T-cell (primary cell): ENCODE results near the gene SYNE1. TPM values are rescaled to one million over a fixed set of nuclear protein-coding genes. Genes with fewer than 3 reads are reported as not detected.

Experiments
- ATAC-seq, 4 experiments: fragments of 200-7000 bp in 3 of 4; fragments of 150-1000 bp in 1 of 4; cut with Tn5 transposase; replicated peaks in 1 of 4; 1 replicate in 3 of 4; 2 replicates in 1 of 4; pipeline ENCODE4 v1.10.0; 2021; ENCODE audit warnings: moderate library complexity in 3 of 4, mild to moderate bottlenecking in 2 of 4, moderate number of reproducible peaks in 1 of 4
- CTCF ChIA-PET, 2 donors: fragments of 300-600 bp; sonication (Branson Sonifier 250); formaldehyde crosslinking; loops; one replicate each; lab custom pipeline; 2022; ENCODE audit warnings: antibody characterized with exemption in 2 of 2; lab: Charles Lee
- POLR2A ChIA-PET, 2 donors: fragments of 300-600 bp; sonication (Branson Sonifier 250); formaldehyde crosslinking; loops; one replicate each; lab custom pipeline; 2022; ENCODE audit warnings: antibody characterized with exemption in 2 of 2; lab: Charles Lee
- DNase-seq, 35 experiments: peaks; one replicate each; pipeline versions ENCODE4 v3.0.0 to v3.0.0-alpha.2; 2013 to 2023
- H3K27ac ChIP-seq: one replicate; pipeline ENCODE4 v1.5.1; 2013; ENCODE audit warnings: low read length
- H3K27me3 ChIP-seq, 2 experiments: replicated peaks in 1 of 2; 1 replicate in 1 of 2; 2 replicates in 1 of 2; pipeline versions ENCODE4 v1.6.1 to v1.7.0; 2013; ENCODE audit warnings: low read length in 1 of 2, mixed read lengths in 1 of 2; ENCODE audit not compliant: control insufficient read depth in 2 of 2, insufficient read depth in 2 of 2; ENCODE audit errors: extremely low read depth in 1 of 2
- H3K36me3 ChIP-seq, 2 donors: 1 replicate in 1 of 2; 2 replicates in 1 of 2; pipeline versions ENCODE4 v1.6.1 to v1.7.0; 2013; ENCODE audit warnings: low read length in 1 of 2; ENCODE audit not compliant: control insufficient read depth in 2 of 2, insufficient read depth in 1 of 2; ENCODE audit errors: extremely low read depth in 1 of 2
- H3K4me1 ChIP-seq, 2 experiments: 1 replicate in 1 of 2; 2 replicates in 1 of 2; pipeline versions ENCODE4 v1.6.1 to v1.7.0; 2013; ENCODE audit warnings: low read length in 2 of 2, mixed read lengths in 1 of 2; ENCODE audit not compliant: insufficient read depth in 2 of 2, control insufficient read depth in 1 of 2; ENCODE audit errors: extremely low read depth in 1 of 2
- H3K4me3 ChIP-seq, 2 donors: 1 replicate in 1 of 2; 2 replicates in 1 of 2; pipeline versions ENCODE4 v1.5.1 to v1.7.0; 2013; ENCODE audit warnings: mild to moderate bottlenecking in 2 of 2, low read length in 1 of 2, moderate library complexity in 1 of 2; ENCODE audit not compliant: control insufficient read depth in 1 of 2; ENCODE audit errors: extremely low read depth in 1 of 2
- H3K9me3 ChIP-seq: 2 replicates; pipeline ENCODE4 v1.7.0; 2013
- H3K27ac Mint-ChIP-seq, 2 donors: one replicate each; pipeline ENCODE4 v1.8.0; 2020 to 2021; ENCODE audit warnings: mild to moderate bottlenecking in 2 of 2, mixed read lengths in 2 of 2
- H3K27me3 Mint-ChIP-seq, 2 donors: one replicate each; pipeline ENCODE4 v1.8.0; 2021 to 2022; ENCODE audit warnings: mixed read lengths in 2 of 2
- H3K36me3 Mint-ChIP-seq: one replicate; pipeline ENCODE4 v1.8.0; 2021; ENCODE audit warnings: mixed read lengths
- H3K4me1 Mint-ChIP-seq, 3 donors: one replicate each; pipeline ENCODE4 v1.8.0; 2020 to 2022; ENCODE audit warnings: mixed read lengths in 3 of 3, mild to moderate bottlenecking in 1 of 3
- H3K4me3 Mint-ChIP-seq, 3 donors: one replicate each; pipeline ENCODE4 v1.8.0; 2020 to 2022; ENCODE audit warnings: mild to moderate bottlenecking in 3 of 3, mixed read lengths in 3 of 3, moderate library complexity in 3 of 3
- H3K9me3 Mint-ChIP-seq, 3 donors: one replicate each; pipeline ENCODE4 v1.8.0; 2020 to 2022; ENCODE audit warnings: mixed read lengths in 3 of 3
- WGBS: methylation state at CpG from one replicate; pipeline ENCODE4 v1.1.5; 2013; ENCODE audit warnings: missing lambda C conversion rate; ENCODE audit not compliant: insufficient coverage; 5-methylcytosine and 5-hydroxymethylcytosine counted together
- total RNA-seq, 35 experiments: library from RNA in 6 of 35; stranded (reverse) in 6 of 35; fragments of 120-200 nt in 1 of 35; gene quantifications; one replicate each; pipeline versions ENCODE4 v1.2.1 to v1.2.4 and lab custom pipeline; 2013 to 2026

The SYNE1 gene
- total RNA-seq, 5 donors from 2014 or later (not counting 1 experiment from before 2014, with no cell fraction given) = 174 to 235 (median 192) TPM

DNA sequence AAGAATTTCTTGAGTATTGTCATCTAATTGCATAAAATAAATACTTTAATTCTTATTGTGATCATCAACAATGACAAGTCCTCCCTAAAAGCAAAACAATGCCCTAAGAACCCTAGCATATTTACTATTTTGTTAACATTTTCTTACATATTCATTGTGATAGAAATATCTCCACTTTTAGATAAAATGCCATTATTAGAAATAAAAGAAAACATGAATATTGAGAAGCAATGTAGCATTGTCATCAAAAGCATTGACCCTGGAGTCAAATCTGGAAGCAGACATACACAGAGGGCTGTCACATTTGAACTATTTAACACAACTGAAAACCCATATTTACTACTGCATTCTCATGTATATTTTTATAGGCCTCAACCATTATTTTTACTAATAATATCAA, 257.7 kb downstream of the SYNE1 start:
- POLR2A ChIA-PET = no interaction called here
- H3K36me3 Mint-ChIP-seq = no peaks in the 10 kb centered on the region
- DNase-seq (no peak), ATAC-seq (no peak)
- CTCF ChIA-PET = no interaction called here
- H3K27ac ChIP-seq = no peak overlapping the region
- H3K27ac Mint-ChIP-seq = no peak overlapping the region
- H3K27me3 ChIP-seq = peaks cover 0 to 3% of the 10 kb centered on the region in 2 experiments
- H3K9me3 Mint-ChIP-seq = no peaks in the 10 kb centered on the region
- H3K36me3 ChIP-seq = no peaks in the 10 kb centered on the region
- no peaks in the 10 kb centered on the region for H3K9me3 ChIP-seq
- peaks cover 14% of the 10 kb centered on the region in 2 donors for H3K27me3 Mint-ChIP-seq
- no peaks in the 10 kb centered on the region for H3K4me1 Mint-ChIP-seq
- H3K4me3 Mint-ChIP-seq = no peak overlapping the region
- H3K4me1 ChIP-seq = no peaks in the 10 kb centered on the region
- no peak overlapping the region for H3K4me3 ChIP-seq

DNA sequence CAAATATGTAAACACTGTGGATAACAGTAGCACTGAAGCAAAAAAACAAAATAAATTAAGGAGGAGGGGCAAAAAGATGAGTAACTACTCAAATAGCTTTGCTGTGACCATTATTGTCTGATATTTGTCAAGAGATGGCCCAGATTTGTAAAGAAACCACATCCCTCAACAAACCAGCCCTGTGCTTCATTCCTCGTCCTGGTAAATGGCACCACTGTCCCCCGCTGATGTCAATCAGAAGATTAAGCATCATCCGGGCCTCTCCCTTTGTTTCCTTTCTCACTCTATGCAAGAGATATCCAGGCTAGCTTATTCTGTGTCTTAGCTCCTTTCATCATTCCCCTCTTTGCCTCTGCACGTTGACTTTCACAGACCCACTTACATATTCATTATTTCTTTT, 259.0 kb downstream of the SYNE1 start:
- H3K27me3 ChIP-seq = peaks cover 0 to 3% of the 10 kb centered on the region in 2 experiments
- Mint-ChIP-seq H3K27me3 (peaks cover 7 to 8% of the 10 kb centered on the region in 2 donors), H3K4me3 (no peak overlapping the region), H3K4me1 (no peaks in the 10 kb centered on the region), H3K36me3 (no peaks in the 10 kb centered on the region), H3K9me3 (no peaks in the 10 kb centered on the region), H3K27ac (no peak overlapping the region)
- no peak overlapping the region for H3K27ac ChIP-seq
- ChIA-PET CTCF (no interaction called here), POLR2A (interaction anchor here in 1 of 2 donors (0.5 kb wide), 1 partner anchor 213 kb away, joined by 5 read pairs; no protein-coding TSS in a partner anchor)
- H3K4me3 ChIP-seq = no peak overlapping the region
- no peaks in the 10 kb centered on the region for H3K4me1 ChIP-seq
- 92% methylated on average over 3 of the region's 4 CpGs for WGBS
- DNase-seq (no peak), ATAC-seq (no peak)
- H3K36me3 ChIP-seq = no peaks in the 10 kb centered on the region
- no peaks in the 10 kb centered on the region for H3K9me3 ChIP-seq

DNA sequence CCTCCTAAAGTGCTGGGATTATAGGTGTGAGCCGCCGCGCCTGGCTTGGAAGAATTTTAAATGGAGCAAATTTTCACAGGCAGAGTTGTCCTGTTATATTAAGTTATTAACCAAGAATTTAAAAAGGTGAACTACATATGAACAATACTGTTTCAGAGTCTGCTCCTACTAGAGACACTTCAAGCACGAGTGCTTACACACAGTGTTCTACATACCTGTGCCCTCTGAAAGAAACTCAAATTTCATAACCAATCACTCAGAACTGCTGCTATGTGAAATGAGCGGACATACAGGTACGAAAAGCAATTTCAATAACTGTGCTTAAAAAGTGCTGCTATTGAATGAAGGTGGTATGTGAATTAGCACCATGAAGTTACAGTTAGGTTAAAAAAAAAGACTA, 262.0 kb downstream of the SYNE1 start:
- WGBS = no CpG with 5 or more reads among the region's 6 CpGs

DNA sequence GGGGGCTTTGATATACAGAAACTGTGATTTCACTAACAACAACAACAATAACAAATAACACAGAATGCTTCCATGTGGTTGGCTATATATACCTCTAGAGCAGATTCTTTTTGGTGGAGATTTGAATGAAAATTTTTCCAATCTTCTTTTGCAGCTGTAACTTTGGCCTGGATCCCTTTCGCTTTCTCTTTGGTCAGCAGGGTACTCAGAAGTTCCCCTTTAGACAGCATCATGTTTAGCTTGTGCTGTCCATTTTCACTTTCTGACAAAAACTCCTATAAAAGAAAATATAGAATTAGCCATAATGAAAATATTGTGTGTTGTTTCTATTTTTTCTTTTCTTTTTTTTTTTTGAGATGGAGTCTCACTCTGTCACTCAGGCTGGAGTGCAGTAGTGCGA, 264.2 kb downstream of the SYNE1 start:
- DNase-seq (no peak), ATAC-seq (no peak)
- Histone ChIP-seq H3K27me3 (no peaks in the 10 kb centered on the region), H3K9me3 (no peaks in the 10 kb centered on the region), H3K27ac (no peak overlapping the region), H3K36me3 (peaks cover 0 to 5% of the 10 kb centered on the region in 2 donors), H3K4me3 (no peak overlapping the region), H3K4me1 (no peaks in the 10 kb centered on the region)
- H3K27ac Mint-ChIP-seq = no peak overlapping the region
- peaks cover 15 to 18% of the 10 kb centered on the region in 2 donors for H3K27me3 Mint-ChIP-seq
- no peaks in the 10 kb centered on the region for H3K9me3 Mint-ChIP-seq
- no CpG with 5 or more reads among the region's 2 CpGs for WGBS
- ChIA-PET CTCF (no interaction called here), POLR2A (no interaction called here)
- H3K4me1 Mint-ChIP-seq = no peaks in the 10 kb centered on the region
- no peaks in the 10 kb centered on the region for H3K36me3 Mint-ChIP-seq
- H3K4me3 Mint-ChIP-seq = no peak overlapping the region

More for the DNA sequence above, 262.0 kb downstream of the SYNE1 start:
- DNase-seq = no peak
- H3K27me3 Mint-ChIP-seq = peaks cover 7 to 11% of the 10 kb centered on the region in 2 donors
- Histone ChIP-seq H3K4me1 (no peaks in the 10 kb centered on the region), H3K9me3 (no peaks in the 10 kb centered on the region), H3K27me3 (no peaks in the 10 kb centered on the region), H3K36me3 (no peaks in the 10 kb centered on the region), H3K27ac (no peak overlapping the region), H3K4me3 (no peak overlapping the region)
- POLR2A ChIA-PET = no interaction called here
- H3K4me1 Mint-ChIP-seq = no peaks in the 10 kb centered on the region
- H3K4me3 Mint-ChIP-seq = no peak overlapping the region
- H3K36me3 Mint-ChIP-seq = no peaks in the 10 kb centered on the region
- H3K9me3 Mint-ChIP-seq = no peaks in the 10 kb centered on the region
- ATAC-seq = no peak
- H3K27ac Mint-ChIP-seq = no peak overlapping the region
- CTCF ChIA-PET = no interaction called here

DNA sequence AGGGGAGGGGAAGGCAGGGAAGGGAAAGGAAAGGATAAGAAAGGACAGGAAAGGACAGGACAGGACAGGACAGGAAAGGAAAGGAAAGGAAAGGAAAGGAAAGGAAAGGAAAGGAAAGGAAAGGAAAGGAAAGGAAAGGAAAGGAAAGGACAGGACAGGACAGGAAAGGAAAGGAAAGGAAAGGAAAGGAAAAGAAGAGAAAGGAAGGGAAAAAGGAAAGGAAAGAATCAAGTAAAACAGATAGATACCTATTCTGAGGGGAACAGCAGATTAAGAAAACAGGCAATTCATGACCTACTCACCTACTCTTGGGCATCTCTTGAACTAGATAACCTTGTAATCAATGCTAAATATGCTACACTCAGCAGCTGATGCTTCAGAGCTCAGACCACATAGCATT, 265.4 kb downstream of the SYNE1 start:
- no peaks in the 10 kb centered on the region for H3K27me3 ChIP-seq
- ChIA-PET POLR2A (no interaction called here), CTCF (no interaction called here)
- Mint-ChIP-seq H3K4me3 (no peak overlapping the region), H3K27ac (no peak overlapping the region), H3K36me3 (no peaks in the 10 kb centered on the region), H3K4me1 (no peaks in the 10 kb centered on the region), H3K27me3 (peaks cover 20 to 22% of the 10 kb centered on the region in 2 donors), H3K9me3 (no peaks in the 10 kb centered on the region)
- no peaks in the 10 kb centered on the region for H3K9me3 ChIP-seq
- H3K4me1 ChIP-seq = no peaks in the 10 kb centered on the region
- ATAC-seq (no peak), DNase-seq (no peak)
- peaks cover 0 to 5% of the 10 kb centered on the region in 2 donors for H3K36me3 ChIP-seq
- no peak overlapping the region for H3K27ac ChIP-seq
- no peak overlapping the region for H3K4me3 ChIP-seq

DNA sequence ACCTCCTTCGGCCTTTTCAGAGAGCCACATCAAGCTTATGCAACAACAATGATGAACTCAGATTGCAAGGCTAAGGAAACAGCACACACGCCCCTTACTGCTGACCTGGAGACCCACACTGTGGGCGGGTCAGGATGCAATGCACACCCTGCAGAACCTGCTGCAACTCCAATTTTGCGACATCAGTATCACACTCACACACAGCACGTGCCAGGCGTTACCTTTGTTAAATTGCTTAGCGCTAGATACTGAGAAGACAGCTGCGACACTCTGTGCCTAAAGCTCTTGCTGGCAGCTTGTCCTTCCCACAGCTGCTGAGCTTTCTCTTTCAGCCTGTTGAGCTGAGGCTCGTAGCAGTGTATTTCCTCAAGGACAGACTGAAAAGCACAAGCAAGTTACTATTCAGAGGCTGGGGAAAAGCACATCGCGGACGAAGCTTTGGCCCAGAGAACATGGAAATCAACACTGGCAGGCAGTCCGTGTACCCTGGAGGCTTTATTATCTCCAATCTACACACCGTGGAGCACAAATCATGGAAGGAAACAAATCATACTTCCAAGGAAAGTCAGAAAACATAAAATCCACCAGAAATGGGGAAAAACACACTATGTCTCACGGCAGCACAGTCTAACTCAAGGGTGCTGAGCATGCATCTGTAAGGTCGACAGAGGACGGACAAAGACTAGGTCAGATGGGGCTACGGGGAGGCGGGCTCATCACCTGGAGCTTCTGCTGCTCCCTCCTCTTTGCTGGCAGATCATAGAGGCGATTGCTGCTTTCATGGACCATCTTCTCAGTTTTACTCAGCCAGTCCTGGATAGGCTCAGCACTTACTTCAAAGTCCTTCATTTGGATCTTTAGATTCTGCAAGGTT, 268.2 kb downstream of the SYNE1 start:
- CTCF ChIA-PET = no interaction called here
- H3K27me3 Mint-ChIP-seq = peaks cover 19 to 22% of the 10 kb centered on the region in 2 donors
- no peak overlapping the region for H3K27ac ChIP-seq
- H3K4me1 Mint-ChIP-seq = no peaks in the 10 kb centered on the region
- H3K27ac Mint-ChIP-seq = no peak overlapping the region
- H3K9me3 ChIP-seq = no peaks in the 10 kb centered on the region
- no peaks in the 10 kb centered on the region for H3K27me3 ChIP-seq
- no peak overlapping the region for H3K4me3 Mint-ChIP-seq
- peaks cover 0 to 5% of the 10 kb centered on the region in 2 donors for H3K36me3 ChIP-seq
- ATAC-seq (no peak), DNase-seq (no peak)
- H3K9me3 Mint-ChIP-seq = no peaks in the 10 kb centered on the region
- no peaks in the 10 kb centered on the region for H3K36me3 Mint-ChIP-seq
- POLR2A ChIA-PET = no interaction called here
- 81% methylated on average over 18 of the region's 20 CpGs for WGBS
- no peaks in the 10 kb centered on the region for H3K4me1 ChIP-seq
- H3K4me3 ChIP-seq = no peak overlapping the region
